Middle frontal gyrus (tissue), 1 donor: ENCODE results near the gene VRK3.

Source experiments
- DNase-seq: peaks from one replicate; pipeline ENCODE4 v3.0.0-alpha.2; 2015; ENCODE audit warnings: low spot score; ENCODE audit errors: extremely low spot score

VRK3 gene

GRCh38 chr19:49931293-49932040 is 93.7 kb downstream of the VRK3 start:
- no peak for DNase-seq

- DNase-seq, result no peak
These were observed 94.6 kb downstream of the VRK3 start for GRCh38 chr19:49930483-49931011.

DNA sequence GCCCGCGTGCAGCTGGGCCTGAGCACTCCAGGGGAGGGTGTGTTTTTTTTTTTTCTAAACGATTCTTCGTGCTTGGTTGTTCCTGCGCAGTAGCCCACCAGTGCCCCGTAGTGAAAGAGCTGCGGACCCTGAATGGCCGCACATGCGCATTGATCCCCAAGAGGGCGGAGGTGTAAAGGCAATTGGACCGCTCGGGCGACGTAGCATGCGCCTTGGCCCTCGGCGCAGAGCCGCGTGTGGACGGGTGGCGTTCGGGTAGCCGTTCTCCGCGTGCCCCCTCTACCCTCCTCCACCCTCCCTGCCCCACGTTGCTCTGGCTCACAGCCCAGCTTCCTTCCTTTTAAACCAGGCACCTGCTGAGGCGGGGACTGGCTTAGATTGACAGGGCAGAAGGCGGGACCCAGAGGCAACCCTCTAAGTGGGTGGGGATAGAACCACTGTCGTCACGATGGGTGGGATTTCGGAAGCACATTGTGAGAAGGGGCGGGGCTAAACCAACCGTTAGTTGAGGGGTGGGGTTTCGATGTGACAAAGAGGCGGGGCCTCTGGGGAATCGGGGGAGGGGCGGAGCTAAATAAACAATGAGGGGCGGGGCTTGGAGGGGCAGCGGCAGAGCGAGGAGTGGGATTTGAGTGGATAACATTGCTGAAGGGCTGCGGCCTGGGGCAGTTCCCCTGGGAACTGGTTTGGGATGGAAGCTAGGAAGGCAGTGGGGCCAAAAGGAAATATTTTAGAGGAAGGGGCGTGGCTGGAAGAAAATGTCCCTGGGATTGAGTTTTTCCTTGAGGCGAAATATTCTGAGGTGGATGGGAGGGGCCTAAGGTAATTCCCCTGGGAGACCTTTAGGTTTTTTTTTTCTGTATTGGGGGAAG is 95.3 kb downstream of the VRK3 start:
- peak; percentile 80 for DNase-seq

DNA sequence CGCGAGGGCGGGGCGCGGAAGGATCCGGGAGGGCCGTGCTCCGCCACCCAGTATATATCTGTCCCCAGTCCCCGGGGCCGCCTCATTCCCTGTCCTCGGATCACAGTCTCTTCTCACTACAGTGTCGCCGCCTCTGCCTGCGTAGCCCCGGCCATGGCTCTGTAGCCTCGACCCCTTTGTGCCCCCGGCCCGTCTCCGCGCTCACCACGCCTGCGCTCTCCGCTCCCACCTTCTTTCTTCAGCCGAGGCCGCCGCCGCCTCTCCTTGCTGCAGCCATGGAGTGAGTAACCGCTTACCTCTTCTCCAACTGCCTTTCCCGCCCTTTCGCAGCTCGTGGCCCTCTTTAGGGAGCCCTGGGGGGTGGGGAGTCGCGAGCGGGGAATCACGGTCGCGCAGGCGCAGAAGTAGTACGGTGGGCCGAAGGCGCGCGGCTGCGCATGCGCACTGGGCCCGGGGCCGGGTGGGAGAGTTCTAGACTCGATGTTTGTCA is 96.0 kb downstream of the VRK3 start, which contains the start of the genes ATF5 and NUP62:
Gene ATF5, plus strand, starts transcription at position 85 of the 490 bp plus-strand sequence. CDS start 1,646 bp downstream, outside the sequence.
Gene NUP62, minus strand, starts transcription at position 384 of the 490 bp plus-strand sequence. CDS start 19,697 bp downstream, outside the sequence.
- peak; percentile 70 for DNase-seq

DNA sequence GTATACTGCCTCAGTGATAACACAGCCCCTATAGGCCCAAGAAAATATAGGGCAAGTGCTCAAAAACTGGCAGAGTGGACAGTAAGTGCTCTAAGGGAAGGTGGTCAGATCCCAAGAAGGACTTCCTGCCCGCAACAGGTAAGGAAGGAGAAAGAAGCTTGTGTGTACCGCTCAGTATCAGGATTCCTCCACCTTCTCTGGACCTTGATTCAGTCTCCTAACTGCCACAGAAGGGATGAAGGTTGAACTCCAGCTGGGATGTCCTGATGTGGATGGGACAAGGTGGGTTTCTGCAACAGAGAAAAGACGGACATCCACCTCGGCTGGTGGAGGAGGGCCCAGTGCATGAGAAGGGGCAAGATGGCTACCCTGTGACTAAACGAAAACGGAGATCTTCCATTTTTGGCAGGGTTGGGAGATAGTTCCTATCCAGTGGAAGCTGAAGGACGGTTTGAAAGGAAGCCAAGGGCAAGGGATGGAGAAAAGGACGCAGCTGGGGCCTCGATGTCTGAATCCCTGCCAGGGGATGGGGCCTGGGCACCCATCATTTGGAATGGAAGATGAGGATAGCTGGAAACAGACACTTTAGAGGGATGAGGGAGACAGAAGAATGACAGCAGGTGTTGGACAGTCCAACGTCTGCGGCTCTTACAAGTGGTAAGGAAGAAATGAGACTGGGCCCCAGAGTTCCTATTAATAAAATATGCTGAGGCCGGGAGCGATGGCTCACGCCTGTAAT is 97.5 kb downstream of the VRK3 start:
- DNase-seq, result no peak

GRCh38 chr19:49926515-49926914 is 98.7 kb downstream of the VRK3 start:
- no peak for DNase-seq
